HepG2 (cell line): ENCODE measurements around the gene SLC25A45. TPM values are rescaled to one million over a fixed set of nuclear protein-coding genes. Genes with fewer than 3 reads are reported as not detected.

Experiments
- ATAC-seq: fragments of 200-7000 bp; cut with Tn5 transposase; 3 replicates; pipeline ENCODE4 v1.9.1; 2020; ENCODE audit warnings: mild to moderate bottlenecking, moderate library complexity
- BruUV-seq: library from RNA; stranded (reverse); fragments of 400-500 nt; replicated peaks from 2 replicates; lab custom pipeline; 2021; lab: Mats Ljungman, UMichigan
- CTCF ChIA-PET: fragments of 300-600 bp; formaldehyde crosslinking; extraction: SDS; loops from one replicate; lab custom pipeline; 2021; ENCODE audit warnings: low total read pairs, inconsistent platforms, low intra/inter-chr PET ratio; lab: Yijun Ruan, JAX
- POLR2A ChIA-PET: fragments of 350-600 bp; sonication (Branson Sonifier 250); formaldehyde crosslinking; loops from one replicate; lab custom pipeline; 2020; ENCODE audit warnings: antibody characterized with exemption, inconsistent platforms; lab: Yijun Ruan, JAX
- DNase-seq: peaks from one replicate; pipeline ENCODE4 v3.0.0-alpha.2; 2015; ENCODE audit warnings: low spot score
- FAIRE-seq: peaks from 3 replicates; lab custom pipeline; 2011; peaks lifted over from hg19 to GRCh38; lab: Jason Lieb, UNC
- H2AFZ ChIP-seq: one replicate; pipeline ENCODE4 v1.6.1; 2011; ENCODE audit warnings: low read length, inconsistent platforms
- H3K27ac ChIP-seq: fragments of 300-600 bp; 3 replicates; pipeline ENCODE4 v1.8.0; 2011; ENCODE audit warnings: mixed run types, mild to moderate bottlenecking, mixed read lengths, low read length, inconsistent platforms; ENCODE audit not compliant: insufficient read depth; ENCODE audit errors: extremely low read length
- H3K27me3 ChIP-seq, 2 experiments: fragments of 200-600 bp in 1 of 2; 2 replicates in 1 of 2; 3 replicates in 1 of 2; pipeline versions ENCODE4 v1.6.0 to v1.8.0; 2011; ENCODE audit warnings: low read length in 2 of 2, mild to moderate bottlenecking in 2 of 2, moderate library complexity in 2 of 2, inconsistent platforms in 1 of 2; ENCODE audit not compliant: insufficient read depth in 2 of 2, control insufficient read depth in 1 of 2
- H3K36me3 ChIP-seq, 2 experiments: fragments of 200-600 bp in 1 of 2; replicated peaks in 1 of 2; 2 replicates in 1 of 2; 3 replicates in 1 of 2; pipeline versions ENCODE4 v1.5.1 to v1.8.0; 2011; ENCODE audit warnings: low read length in 2 of 2, inconsistent platforms in 1 of 2; ENCODE audit not compliant: insufficient read depth in 2 of 2, control insufficient read depth in 1 of 2
- H3K4me1 ChIP-seq: 2 replicates; pipeline ENCODE4 v1.5.1; 2012; ENCODE audit warnings: low read length, inconsistent platforms; ENCODE audit not compliant: insufficient read depth
- H3K4me2 ChIP-seq: 2 replicates; pipeline ENCODE4 v1.6.0; 2011; ENCODE audit warnings: low read depth, low read length, inconsistent platforms
- H3K4me3 ChIP-seq, 3 experiments: fragments of 200-600 bp in 1 of 3; sonication (generic), shearing (Covaris generic) in 1 of 3; replicated peaks in 1 of 3; 2 replicates each; pipeline ENCODE4 v1.5.1; 2011 to 2016; ENCODE audit warnings: low read length in 3 of 3, inconsistent platforms in 2 of 3, low read depth in 2 of 3, mild to moderate bottlenecking in 2 of 3, control low read depth in 1 of 3, mixed read lengths in 1 of 3; ENCODE audit not compliant: insufficient read depth in 1 of 3
- H3K79me2 ChIP-seq: one replicate; pipeline ENCODE4 v1.6.1; 2011; ENCODE audit warnings: low read length, inconsistent platforms; ENCODE audit not compliant: insufficient read depth
- H3K9ac ChIP-seq: 2 replicates; pipeline ENCODE4 v1.6.0; 2011; ENCODE audit warnings: mild to moderate bottlenecking, low read depth, low read length, inconsistent platforms; ENCODE audit not compliant: insufficient read depth
- H3K9me3 ChIP-seq: 2 replicates; pipeline ENCODE4 v1.5.1; 2012; ENCODE audit warnings: mild to moderate bottlenecking, low read length
- H4K20me1 ChIP-seq: 2 replicates; pipeline ENCODE4 v1.6.0; 2011; ENCODE audit warnings: inconsistent platforms, mild to moderate bottlenecking, low read length, moderate library complexity; ENCODE audit not compliant: insufficient read depth
- AGO2 ChIP-seq: fragments of 200-400 bp; formaldehyde crosslinking; optimal IDR thresholded peaks from 2 replicates; pipeline ENCODE3; 2017; ENCODE audit warnings: mild to moderate bottlenecking, low read depth, low read length, moderate library complexity
- CEBPG ChIP-seq: IDR thresholded peaks from 2 replicates; pipeline ENCODE4 v1.6.1; 2016
- KDM5B ChIP-seq: sonication (generic); formaldehyde crosslinking; IDR thresholded peaks from 2 replicates; pipeline ENCODE4 v1.4.0; 2020; ENCODE audit warnings: missing genetic modification reagents, mild to moderate bottlenecking, borderline replicate concordance
- NFAT5 ChIP-seq: sonication (generic); formaldehyde crosslinking; IDR thresholded peaks from 2 replicates; pipeline ENCODE4 v1.4.0; 2020; ENCODE audit warnings: missing genetic modification reagents
- PRDM15 ChIP-seq: sonication (generic); formaldehyde crosslinking; IDR thresholded peaks from 2 replicates; pipeline ENCODE4 v1.4.0; 2020; ENCODE audit warnings: missing genetic modification reagents
- RORA ChIP-seq: sonication (generic); formaldehyde crosslinking; IDR thresholded peaks from 2 replicates; pipeline ENCODE4 v1.5.0; 2020; ENCODE audit warnings: mild to moderate bottlenecking, missing genetic modification reagents, moderate library complexity
- SATB2 ChIP-seq: sonication (generic); formaldehyde crosslinking; IDR thresholded peaks from 2 replicates; pipeline ENCODE4 v1.5.0; 2020; ENCODE audit warnings: missing genetic modification reagents
- SIX1 ChIP-seq: sonication (generic); formaldehyde crosslinking; IDR thresholded peaks from 2 replicates; pipeline ENCODE4 v1.4.0; 2020; ENCODE audit warnings: missing genetic modification reagents, borderline replicate concordance
- ZNF124 ChIP-seq: sonication (generic); formaldehyde crosslinking; IDR thresholded peaks from 2 replicates; pipeline ENCODE4 v1.4.0; 2020; ENCODE audit warnings: missing genetic modification reagents
- ZNF614 ChIP-seq: IDR thresholded peaks from 2 replicates; pipeline ENCODE4 v1.6.1; 2018; ENCODE audit warnings: missing biosample characterization, missing genetic modification reagents, inconsistent platforms, borderline replicate concordance
- ZNF761 ChIP-seq: sonication (generic); formaldehyde crosslinking; conservative IDR thresholded peaks from 2 replicates; pipeline ENCODE4 v1.4.0; 2020; ENCODE audit warnings: mild to moderate bottlenecking, missing genetic modification reagents
- WGBS: methylation state at CpG from one replicate; pipeline ENCODE4 v1.1.6; 2017; ENCODE audit warnings: low lambda C conversion rate; 5-methylcytosine and 5-hydroxymethylcytosine counted together
- in situ Hi-C: cut with HindIII; loops from 2 replicates; pipeline ENCODE4 v1.10.0; 2017; ENCODE audit warnings: low pct_unique_long_range_greater_than_20kb; ENCODE audit not compliant: extremely low pct_ligation_motif_present
- intact Hi-C: fragments of 100-400 bp; cut with micrococcal nuclease; formaldehyde crosslinking; loops from one replicate; pipeline ENCODE4 v1.10.0; 2022; ENCODE audit not compliant: unreplicated experiment
- polyA plus RNA-seq, 8 experiments: library from polyadenylated mRNA; depleted of rRNA in 3 of 8; stranded (reverse) in 7 of 8; unstranded in 1 of 8; fragments of >200 nt; fragmentation: Illumina TruSeq in 4 of 8; extraction: Trizol in 4 of 8; gene quantifications; 2 replicates each; pipeline versions ENCODE4 v1.2.1 to v1.2.3, GENCODE V29; 2011 to 2016; ENCODE audit warnings: low read depth in 4 of 8, missing spikeins in 1 of 8, mixed read lengths in 1 of 8; ENCODE audit not compliant: insufficient read depth in 1 of 8
- total RNA-seq, 5 experiments: library from RNA; depleted of rRNA; stranded (reverse); fragments of >200 nt; fragmentation: Illumina TruSeq; extraction: Trizol; gene quantifications; 2 replicates each; pipeline ENCODE4 v1.2.3, GENCODE V29; 2016; ENCODE audit warnings: low read depth in 1 of 5

SLC25A45 gene
- total and polyA plus RNA-seq, 2 of the 13 experiments (the other 11 are each of a cell fraction or from before 2014, with no cell fraction given): 1.2 to 3.4 TPM

DNA sequence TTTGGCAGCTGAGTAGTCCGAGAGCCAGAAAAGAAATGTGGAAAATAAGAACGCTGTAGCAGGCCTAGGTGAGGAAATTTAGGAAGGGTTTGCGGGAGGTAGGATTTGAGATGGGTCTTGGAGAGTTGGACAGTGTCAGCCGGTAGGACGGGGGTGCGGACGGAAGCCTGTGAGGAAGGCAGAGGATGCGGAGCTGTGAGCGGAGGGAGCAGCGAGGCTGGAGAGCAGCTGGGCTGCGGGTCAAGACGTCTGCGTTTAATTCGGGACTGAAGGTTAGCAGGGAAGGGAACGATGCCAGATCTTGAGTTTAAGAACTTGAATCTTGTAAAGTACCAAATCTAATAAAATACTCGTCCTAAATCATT, 28.6 kb downstream of the SLC25A45 start:
- ATAC-seq: no peak
- H2AFZ ChIP-seq: no peak overlapping the region
- ChIA-PET POLR2A (interaction anchor here (0.7 to 1.3 kb wide), 10 partner anchors 19 to 263 kb away, joined by 3 to 12 read pairs (median 4); partner anchors contain the start of genes DPF2, FAU, MALAT1 and MRPL49), CTCF (no interaction called here)
- no peaks in the 10 kb centered on the region for H3K79me2 ChIP-seq
- H3K9me3 ChIP-seq: no peaks in the 10 kb centered on the region
- H3K4me2 ChIP-seq: peak overlapping the region; percentile 94
- H3K9ac ChIP-seq: peak overlapping the region; percentile 65
- 91% methylated on average over 16 of the region's 16 CpGs for WGBS
- peaks cover 12 to 23% of the 10 kb centered on the region in 2 experiments; a peak in 3 of 5 replicates for H3K36me3 ChIP-seq
- in situ Hi-C loops: no loop called here
- FAIRE-seq: no peak
- H3K4me1 ChIP-seq: peaks cover 37% of the 10 kb centered on the region
- no peaks in the 10 kb centered on the region for H3K27me3 ChIP-seq
- H3K4me3 ChIP-seq: peak overlapping the region in 2 of 3 experiments; percentile 42 to 72; a peak in 4 of 6 replicates
- intact Hi-C loops: no loop called here
- H3K27ac ChIP-seq: peak overlapping the region; percentile 47
- H4K20me1 ChIP-seq: no peaks in the 10 kb centered on the region
- no TSS peak for BruUV-seq
- no peak for DNase-seq
- TF ChIP-seq RORA (no peak), PRDM15 (CRISPR knock-in tag) (no peak), CEBPG (CRISPR knock-in tag) (no peak), ZNF614 (CRISPR knock-in tag) (no peak), NFAT5 (CRISPR knock-in tag) (0 out of 2 replicates have a peak, but pooled peaks have one; percentile 55), SATB2 (CRISPR knock-in tag) (no peak), ZNF761 (CRISPR knock-in tag) (no peak), ZNF124 (no peak), KDM5B (CRISPR knock-in tag) (0 out of 2 replicates have a peak, but pooled peaks have one; percentile 3), AGO2 (no peak), SIX1 (CRISPR knock-in tag) (no peak)
